NCI-H345 treated with DMSO at 0.1 percent for 48 hours (cell line): ENCODE measurements around the gene PFKM.

Experiments used
- DNase-seq: peaks from one replicate; lab custom pipeline; 2025; ENCODE audit not compliant: unreplicated experiment; lab: John Stamatoyannopoulos, UW

The PFKM gene

DNA sequence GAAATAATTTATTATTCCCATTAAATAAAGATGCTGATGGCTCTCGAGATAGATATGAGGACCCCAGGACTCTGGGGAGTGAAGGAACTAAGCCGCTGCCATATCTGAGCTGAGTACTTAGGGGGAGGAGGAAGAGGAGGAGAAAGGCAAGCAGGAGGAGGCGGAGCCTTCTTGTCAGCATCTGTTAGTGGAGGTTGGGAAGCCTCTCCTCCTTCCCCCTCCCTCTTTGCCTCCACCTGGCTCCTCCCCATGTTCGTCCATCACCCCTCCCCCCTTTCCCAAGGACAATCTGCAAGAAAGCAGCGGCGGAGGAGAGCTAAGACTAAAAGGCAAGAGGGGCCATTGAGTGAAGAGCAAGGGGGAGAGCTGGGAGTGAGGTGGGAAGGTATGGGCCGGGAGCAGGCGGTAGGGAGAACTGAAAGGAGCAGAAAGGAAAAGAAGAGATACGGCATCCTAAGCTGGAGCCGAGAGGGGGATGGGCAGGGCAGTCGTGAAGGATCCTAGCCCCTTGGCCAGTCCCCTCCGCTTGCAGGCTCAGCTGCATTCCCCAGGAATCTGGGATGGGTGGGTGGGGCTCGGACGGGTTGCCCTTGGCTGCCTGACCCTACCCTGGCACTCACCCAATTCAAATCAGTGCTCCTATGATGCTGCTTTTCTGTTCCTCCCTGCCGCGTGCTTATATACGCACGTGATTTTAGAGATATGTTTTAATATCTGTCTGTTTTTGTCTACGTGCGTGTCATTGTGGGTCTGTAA, at the start of gene PFKM:
Gene PFKM, plus strand, starts transcription at position 287 of the 756 bp plus-strand sequence. CDS start 3,411 bp downstream, outside the sequence.
- DNase-seq, result peak; percentile 11

DNA sequence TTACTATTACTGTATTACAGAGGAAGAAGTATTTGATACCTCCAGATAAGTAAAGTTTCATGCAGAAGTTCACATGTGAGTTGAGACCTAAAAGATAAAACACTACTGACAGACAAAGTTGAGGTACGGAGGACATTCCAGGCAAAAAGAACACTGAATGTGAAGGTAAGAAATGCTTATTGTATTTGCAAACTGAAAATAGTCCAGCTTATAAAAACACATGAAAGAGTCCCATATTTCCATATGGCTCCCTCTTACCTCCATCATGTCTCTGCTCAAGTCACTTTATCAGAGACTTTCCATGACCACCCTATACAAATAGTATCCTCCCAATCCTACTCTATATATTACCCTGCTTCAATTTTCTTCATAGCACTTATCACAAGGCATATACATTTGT, 49.1 kb upstream of the PFKM start:
- DNase-seq, result no peak

DNA sequence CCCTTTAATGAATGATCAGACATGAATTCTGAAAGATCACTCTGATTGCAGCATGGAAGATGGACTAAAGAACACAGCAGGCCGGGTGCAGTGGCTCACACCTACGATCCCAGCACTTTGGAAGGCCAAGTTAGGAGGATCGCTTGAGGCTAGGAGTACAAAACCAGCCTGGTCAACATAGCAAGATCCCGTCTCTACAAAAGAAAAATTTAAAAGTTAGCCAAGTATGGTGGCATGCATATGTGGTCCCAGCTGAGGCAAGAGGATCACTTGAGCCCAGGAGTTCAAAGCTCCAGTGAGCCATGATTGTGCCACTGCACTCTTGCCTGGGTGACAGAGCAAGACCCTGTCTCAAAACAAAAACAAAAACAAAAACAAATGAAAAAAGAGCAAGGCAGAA, 48.4 kb upstream of the PFKM start:
- no peak for DNase-seq

DNA sequence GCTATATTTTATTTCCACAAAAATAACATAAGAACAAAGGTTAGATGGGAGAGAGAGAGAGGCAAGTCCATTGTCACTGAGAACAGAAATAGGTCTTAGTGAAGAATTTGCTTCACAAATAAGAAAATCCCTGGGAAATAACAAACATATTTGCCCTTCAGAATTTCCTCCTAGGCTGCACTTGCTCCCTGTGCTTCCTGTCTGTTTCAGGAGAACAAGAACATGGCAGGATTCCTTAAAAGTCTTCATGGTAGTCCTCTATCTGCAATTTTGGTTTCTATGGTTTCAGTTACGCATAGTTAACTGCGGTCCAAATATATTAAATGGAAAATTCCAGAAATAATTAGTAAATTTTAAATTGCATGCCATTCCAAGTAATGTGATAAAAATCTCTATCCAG, 47.4 kb upstream of the PFKM start:
- no peak for DNase-seq

DNA sequence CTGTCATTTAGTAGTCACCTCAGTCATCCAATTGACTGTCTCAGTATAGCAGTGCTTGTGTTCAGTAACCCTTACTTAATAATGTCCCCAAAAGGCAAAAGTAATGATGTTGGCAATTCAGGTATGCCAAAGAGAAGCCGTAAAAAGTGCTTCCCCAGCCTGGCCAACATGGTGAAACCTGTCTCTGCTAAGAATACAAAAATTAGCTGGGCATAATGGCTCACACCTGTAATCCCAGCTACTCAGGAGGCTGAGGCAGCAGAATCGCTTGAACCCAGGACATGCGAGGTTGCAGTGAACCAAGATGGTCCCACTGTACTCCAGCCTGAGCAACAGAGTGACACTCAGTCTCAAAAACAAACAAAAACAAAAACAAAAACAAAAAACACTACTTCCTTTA, 46.9 kb upstream of the PFKM start:
- DNase-seq, result no peak

DNA sequence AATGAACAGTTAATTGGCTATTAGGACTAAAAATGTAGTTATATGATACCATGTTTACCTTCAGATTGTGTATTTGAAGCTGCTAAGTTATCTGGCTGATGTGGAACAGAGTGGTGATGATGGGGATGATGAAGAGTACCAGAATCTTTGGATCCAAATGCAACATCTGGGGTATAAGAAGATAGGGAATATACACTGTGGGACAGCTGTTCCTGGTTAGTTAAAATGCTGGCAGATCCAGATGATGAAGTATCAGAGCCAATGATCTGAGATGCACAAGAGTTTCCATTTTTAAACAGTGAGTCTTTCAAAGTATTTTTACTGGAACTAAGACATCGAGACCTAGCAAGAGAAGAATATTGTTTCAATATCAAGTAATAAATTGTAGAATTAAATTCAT, 44.9 kb upstream of the PFKM start:
- DNase-seq, result no peak

DNA sequence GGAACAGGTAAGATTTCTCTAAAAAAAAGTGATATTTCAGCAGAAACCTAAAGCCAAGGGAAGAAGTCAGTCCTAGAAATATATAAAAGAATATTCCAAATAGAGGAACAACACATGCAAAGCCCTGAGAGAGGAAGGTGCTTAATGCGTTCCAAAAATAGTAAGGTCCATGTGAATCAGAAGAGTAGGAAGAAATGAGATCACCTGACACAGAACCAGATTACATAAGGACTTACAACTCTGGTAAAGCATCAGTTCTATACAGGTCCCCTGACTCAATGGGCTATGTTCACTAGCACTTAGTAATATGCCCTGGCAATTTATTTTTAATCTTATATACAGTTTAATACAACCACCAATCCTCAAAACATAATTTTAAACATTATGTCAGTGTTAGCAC, 43.3 kb upstream of the PFKM start:
- DNase-seq, result no peak

DNA sequence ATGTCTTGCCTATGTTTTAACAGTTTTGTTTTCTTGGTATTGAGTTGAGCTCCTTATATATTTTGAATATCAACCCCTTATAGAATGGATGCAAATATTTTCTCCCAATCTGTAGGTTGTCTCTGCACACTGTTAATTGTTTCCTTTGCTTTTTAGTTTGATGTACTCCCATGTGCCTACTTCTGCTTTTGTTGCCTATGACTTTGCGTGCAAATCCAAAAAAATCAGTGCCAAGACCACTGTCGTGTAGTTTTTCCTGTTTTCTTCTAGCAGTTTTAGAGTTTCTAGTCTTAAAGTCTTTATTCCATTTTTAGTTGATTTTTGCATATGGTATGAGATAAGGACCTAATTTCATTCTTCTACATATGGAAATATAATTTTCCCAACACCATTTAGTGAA, 42.1 kb upstream of the PFKM start:
- DNase-seq, result no peak

DNA sequence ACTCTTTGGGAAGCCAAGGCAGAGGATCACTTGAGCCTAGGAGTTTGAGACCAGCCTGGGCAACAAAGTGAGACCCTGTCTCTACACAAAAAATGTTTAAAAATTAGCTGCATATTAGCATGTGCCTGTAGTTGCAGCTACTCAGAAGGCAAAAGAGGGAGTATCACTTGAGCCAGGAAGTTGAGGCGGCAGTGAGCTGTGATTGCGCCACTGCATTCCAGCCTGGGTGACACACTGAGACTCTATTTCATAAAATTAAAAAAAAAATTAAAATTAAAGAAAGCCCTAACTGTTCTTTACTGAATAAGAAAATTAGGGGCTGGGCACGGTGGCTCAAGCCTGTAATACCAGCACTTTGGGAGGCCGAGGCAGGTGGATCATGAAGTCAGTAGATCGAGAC, 40.3 kb upstream of the PFKM start:
- DNase-seq, result no peak

DNA sequence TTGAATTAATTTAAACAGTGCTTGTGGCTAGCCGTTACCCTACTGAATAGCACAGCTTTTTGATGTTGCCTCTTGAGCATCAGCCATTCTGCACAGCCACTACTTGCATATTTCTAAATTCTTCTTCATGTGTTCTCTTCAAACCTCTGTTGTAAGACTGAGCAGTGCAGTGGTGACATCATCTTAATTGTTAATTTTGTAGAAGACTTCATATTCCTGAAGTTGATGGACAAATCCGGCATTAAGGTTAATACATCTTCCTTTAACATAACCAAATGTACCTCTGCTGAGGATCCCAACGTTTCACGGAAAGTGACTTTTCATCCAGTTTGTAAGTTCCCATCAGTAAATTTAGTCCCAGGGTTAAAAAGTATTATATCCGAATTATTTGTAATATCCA, 38.9 kb upstream of the PFKM start:
- DNase-seq, result no peak

DNA sequence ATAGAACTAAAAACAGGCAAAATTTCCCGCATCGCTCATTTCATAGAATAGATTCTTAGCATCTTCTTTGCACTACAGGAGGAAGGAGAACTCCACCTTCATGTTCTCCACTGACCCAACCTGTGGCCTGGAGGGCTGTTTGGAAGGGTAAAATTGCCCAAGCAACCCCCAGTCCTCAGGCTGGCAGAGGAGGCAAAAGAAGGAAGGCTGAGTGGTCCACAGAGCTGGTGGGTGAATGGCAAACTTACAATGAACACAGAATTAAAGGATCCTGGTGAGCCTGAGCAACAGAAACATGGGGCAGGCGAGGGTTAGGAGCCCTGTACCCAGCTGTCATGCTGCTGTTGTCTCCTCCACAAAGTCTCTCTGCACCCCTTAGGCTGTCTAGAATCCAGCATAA, 38.3 kb upstream of the PFKM start:
- DNase-seq, result no peak

DNA sequence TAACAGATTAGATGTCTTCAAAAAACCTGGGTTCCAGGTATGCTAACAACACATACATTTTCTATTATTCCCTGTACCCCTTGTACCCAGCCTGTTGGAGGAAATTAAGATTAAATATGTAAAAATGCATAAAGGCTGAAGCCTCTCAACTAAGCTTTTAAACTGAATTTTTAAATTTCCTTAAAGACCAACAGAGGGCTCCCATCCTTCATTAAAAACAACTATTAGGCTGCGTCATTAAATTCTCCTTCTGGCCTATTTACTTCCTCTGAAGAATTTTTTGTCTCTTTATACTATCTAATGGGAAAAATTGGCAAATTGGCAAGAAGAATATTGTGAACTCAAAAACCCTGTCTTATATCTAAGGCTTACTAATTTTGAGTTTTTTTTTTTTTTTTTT, 35.1 kb upstream of the PFKM start:
- no peak for DNase-seq

DNA sequence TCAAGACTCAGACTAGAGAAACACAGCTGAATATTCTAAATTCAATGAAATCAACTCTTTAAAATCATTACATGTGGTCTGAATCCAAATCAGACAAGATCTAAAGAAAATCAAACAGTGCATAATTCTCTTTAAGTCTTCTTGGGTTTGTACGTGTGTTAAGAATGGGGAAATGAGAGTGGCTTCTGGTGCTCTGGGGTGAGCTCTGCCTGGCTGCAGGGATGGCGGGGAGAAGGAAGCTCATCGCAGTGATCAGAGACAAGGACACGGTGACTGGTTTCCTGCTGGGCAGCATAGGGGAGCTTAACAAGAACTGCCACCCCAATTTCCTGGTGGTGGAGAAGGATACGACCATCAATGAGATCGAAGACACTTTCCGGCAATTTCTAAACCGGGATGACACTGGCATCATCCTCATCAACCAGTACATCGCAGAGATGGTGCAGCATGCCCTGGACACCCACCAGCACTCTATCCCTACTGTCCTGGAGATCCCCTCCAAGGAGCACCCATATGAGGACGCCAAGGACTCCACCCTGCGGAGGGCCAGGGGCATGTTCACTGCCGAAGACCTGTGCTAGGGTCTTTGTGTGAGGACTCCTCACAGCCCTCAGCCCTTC, 34.2 kb upstream of the PFKM start:
- DNase-seq, result no peak

DNA sequence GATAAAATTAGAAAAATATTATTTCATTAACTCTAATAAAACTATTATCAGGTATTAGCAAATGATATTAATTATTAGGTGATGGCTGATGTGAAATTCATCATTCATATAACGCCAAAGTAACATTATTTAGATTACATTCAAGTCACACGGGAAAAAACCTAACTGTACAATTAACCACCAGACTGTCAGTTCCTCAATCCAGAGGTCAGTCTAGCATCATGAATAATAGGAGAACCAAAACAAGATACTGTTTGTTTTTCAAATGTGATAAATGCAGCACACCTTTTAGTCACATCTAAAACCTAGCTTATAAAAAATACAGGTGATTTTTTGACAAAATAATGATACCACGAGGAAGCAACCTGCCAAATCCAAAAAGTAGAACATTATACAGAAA, 32.8 kb upstream of the PFKM start:
- no peak for DNase-seq

DNA sequence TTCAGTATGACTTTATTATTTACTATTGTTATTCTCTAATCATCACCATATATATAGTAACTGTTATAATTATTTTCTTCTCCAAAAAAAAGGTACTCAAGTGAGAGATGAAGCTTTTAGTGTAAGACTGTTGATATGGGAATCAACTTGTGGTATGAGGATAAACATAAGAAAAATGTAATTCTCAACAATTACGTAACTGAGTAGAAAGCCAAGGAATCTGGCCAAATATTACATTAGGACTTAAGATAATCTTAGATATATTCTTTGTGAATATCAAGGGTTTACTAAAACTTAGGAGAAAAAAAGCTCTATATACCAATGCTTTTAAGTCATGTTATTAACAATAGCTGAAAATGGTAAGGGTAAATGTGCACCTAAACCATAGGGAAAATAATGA, 26.6 kb upstream of the PFKM start:
- DNase-seq, result no peak

DNA sequence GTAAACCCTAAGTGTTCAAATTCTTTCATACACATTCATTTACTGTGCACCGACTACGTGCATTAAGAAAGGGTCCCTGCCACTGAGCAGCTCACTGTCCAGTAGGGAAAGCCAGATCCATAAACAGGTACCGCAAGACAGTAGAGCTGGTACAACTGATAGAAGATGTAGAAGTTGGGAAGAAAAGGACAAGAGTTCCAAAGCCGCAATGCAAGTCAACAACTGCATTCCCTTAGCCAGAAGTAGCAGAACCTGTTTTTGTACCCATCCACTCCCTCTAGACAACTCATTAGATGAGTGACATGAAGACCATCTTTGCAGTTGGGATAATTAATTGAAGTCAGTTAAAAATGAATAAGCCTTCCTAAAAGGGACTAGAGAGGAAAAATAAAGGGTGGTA, 14.6 kb upstream of the PFKM start:
- DNase-seq, result no peak

DNA sequence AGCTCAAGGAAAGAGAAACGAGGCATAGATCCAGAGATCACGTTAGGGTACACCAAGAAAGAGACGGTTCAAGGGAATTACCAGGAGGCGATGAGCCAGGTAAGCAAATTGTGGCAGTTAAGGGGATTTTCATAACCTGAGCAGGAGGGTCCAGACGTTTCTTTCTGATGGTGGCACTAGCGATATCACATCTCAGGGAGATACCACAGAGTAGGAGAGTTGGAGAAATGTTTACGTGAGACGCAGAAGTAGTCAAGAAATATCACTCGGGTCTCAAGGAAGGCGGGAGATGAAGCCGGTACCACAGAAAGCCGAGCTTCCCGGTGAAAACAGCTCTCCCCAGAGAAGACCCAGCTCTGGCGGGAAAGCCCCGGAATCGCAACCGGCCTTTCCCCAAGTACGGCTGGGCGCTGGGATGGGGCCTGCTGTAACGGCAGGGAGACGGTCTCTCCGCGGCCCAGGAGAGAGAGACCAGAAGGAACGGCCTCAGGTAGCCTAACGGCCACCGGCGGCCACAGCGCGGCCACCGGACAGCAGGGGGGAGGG, 13.8 kb upstream of the PFKM start:
- no peak for DNase-seq

DNA sequence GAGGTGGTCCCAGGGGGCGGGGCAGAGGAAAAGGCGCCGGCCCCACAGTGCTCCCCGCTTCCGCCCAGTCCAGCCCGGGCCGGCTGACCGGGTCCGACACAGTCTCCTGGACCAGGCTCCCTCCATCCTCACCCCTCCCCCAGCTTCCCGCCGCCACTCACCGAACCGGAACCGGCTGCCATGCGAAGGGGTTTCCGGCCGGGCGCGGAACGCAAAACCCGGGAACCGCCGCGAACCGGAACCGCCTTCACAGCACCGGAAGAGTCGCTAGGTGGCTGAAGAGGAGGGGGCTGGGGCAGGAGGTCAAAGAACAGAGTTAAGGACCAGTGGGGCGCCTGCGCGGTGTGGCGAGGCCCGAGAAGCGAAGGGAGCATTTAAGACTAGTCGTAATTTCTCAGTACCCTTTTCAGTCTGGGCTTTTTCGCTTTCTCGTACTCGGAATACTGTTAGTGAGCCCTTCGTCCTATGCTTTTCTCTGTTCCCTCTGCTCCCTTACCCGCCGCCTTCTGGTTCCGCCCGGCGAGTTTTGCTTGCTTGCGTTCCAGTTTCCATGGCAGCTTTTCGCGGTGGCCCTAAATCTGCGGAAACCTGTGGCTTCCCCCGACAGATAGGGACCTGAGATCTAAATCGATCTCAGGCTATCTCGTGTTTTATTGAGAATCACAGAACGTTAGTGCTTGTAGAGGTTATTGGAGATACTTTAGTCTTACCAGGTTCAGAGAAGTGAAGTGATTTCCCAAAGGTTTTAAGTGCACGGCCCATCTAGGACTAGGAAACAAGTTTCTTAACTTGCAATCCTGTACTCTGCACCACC, 13.1 kb upstream of the PFKM start, which contains the start of gene SENP1:
Gene SENP1, minus strand, starts transcription at position 213 of the 814 bp plus-strand sequence. CDS start 4,607 bp downstream, outside the sequence.
- DNase-seq, result peak; percentile 37

DNA sequence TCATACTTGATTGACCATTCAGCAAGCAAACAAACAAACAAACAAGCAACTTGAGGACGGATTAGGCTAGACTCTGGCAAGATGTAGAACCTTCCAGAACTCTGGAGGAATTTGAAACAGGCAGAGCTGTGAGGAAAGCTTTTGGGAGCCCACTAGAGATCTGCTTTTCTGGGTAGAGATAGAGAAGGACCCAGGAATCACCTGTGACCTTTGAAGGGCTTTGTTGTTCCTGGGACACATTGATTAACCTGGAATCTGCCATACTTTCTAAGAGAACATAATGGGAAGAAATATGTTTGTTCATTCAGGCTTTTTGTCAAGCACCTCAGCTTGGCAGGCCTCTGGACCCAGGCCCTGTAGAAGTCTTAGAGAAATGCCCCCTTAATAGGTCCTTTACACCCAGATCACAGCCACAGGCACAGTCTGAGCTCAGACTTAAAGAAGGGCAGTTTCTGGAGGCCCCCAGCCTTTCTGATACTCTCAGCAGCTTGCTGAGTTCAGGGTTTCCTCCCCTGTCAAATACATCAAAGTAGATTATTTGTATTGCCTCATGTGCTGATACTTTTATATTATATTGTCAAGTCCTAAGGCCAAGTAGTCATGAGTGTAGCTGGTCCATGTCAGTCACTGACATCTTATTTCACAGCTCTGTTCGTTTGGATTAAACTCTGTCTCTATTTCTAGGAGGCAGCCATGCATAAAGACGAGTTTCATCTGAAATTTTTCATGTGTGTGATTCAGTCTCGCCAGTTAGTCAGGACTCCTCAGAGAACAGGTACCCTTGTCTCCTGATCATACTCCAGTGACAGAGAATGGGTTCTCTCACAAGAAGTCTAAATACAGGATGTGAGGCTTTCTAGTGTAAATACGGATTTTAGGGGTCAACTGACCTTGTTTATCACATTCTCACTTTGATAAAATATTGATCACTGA, 12.2 kb upstream of the PFKM start:
- DNase-seq, result no peak

DNA sequence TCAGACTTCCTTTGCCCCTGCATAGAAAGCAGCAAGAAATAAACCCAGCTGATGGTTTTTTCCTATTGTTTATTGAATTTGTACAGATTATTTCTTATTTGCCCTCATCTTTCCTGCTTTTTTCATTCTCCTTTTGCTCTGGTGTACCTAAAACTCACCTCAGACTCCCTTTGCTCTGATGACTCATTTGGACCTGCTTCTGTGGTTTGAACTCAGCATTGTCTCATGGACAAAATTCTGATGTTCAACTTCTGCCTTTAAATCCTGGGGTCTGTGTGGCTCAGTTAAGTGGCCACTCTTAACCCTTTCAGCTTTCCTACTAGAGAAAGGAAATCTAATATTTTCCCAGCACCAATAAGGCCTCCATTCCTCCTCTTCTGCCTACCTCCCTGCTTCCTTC, 9.7 kb upstream of the PFKM start:
- no peak for DNase-seq
